HCT116 (cell line): ENCODE data around the gene VSIG4.

ENCODE experiments used
- CTCF ChIP-seq, 3 experiments: fragments of 200-600 bp in 1 of 3; sonication (generic) in 1 of 3; IDR thresholded peaks in 2 of 3; conservative IDR thresholded peaks in 1 of 3; 2 replicates each; pipeline ENCODE4 v1.5.1; 2012 to 2017; ENCODE audit warnings: low read depth in 2 of 3, low read length in 2 of 3, antibody characterized with exemption in 1 of 3, borderline replicate concordance in 1 of 3, control low read depth in 1 of 3, mild to moderate bottlenecking in 1 of 3, mixed read lengths in 1 of 3, mixed run types in 1 of 3, moderate library complexity in 1 of 3; ENCODE audit not compliant: insufficient read depth in 1 of 3
- EZH2 ChIP-seq: fragments of 200-600 bp; sonication (generic); IDR thresholded peaks from 2 replicates; pipeline ENCODE4 v1.6.1; 2017; ENCODE audit warnings: antibody characterized with exemption, mixed run types
- POLR2A ChIP-seq: IDR thresholded peaks from 2 replicates; pipeline ENCODE4 v1.7.0; 2011; ENCODE audit warnings: borderline replicate concordance; ENCODE audit not compliant: insufficient read depth, insufficient read length; ENCODE audit errors: extremely low read depth
- POLR2AphosphoS5 ChIP-seq: IDR thresholded peaks from 2 replicates; pipeline ENCODE4 v1.6.1; 2011; ENCODE audit warnings: mild to moderate bottlenecking, low read depth, low read length, moderate library complexity
- RAD21 ChIP-seq: IDR thresholded peaks from 2 replicates; pipeline ENCODE4 v1.6.1; 2012; ENCODE audit warnings: low read depth, mild to moderate bottlenecking
- REST ChIP-seq: IDR thresholded peaks from 2 replicates; pipeline ENCODE4 v1.6.1; 2012; ENCODE audit warnings: low read depth
- SP1 ChIP-seq: IDR thresholded peaks from 2 replicates; pipeline ENCODE4 v1.6.1; 2012; ENCODE audit warnings: low read depth
- ZNF274 ChIP-seq: fragments of 200-500 bp; sonication (Bioruptor generic); IDR thresholded peaks from 2 replicates; pipeline ENCODE4 v1.6.1; 2014; ENCODE audit warnings: mild to moderate bottlenecking, low read depth, low read length, inconsistent platforms

- no peak for TF ChIP-seq CTCF (IDR thresholded peaks at IDR 0.05 in 2 of 3, conservative IDR thresholded peaks at IDR 0.05 in 1 of 3; ENCODE audit: borderline replicate concordance in 1 of 3, insufficient read depth in 1 of 3, low read depth in 2 of 3, low read length in 2 of 3)
- no peak for TF ChIP-seq SP1
- TF ChIP-seq REST: no peak
- TF ChIP-seq ZNF274: no peak
- no peak for TF ChIP-seq RAD21
- TF ChIP-seq POLR2A: no peak
- TF ChIP-seq POLR2AphosphoS5: no peak
- TF ChIP-seq EZH2: no peak
These were observed 32.0 kb downstream of the VSIG4 start for GRCh38 chrX:66007851-66008250.
